C4-2B (cell line): ENCODE measurements around the gene ZCCHC2.

Experiments
- H3K27ac ChIP-seq: fragments of 450-650 bp; 2 replicates; pipeline ENCODE4 v1.5.1; 2017
- ZFX ChIP-seq: fragments of 450-650 bp; IDR thresholded peaks from 2 replicates; pipeline ENCODE4 v1.6.1; 2017
- TF ChIP-seq, protein P1 (sequence below): fragments of 450-650 bp; conservative IDR thresholded peaks from 2 replicates; pipeline ENCODE4 v1.5.1; 2017; ENCODE audit warnings: mild to moderate bottlenecking

ZCCHC2 gene

DNA sequence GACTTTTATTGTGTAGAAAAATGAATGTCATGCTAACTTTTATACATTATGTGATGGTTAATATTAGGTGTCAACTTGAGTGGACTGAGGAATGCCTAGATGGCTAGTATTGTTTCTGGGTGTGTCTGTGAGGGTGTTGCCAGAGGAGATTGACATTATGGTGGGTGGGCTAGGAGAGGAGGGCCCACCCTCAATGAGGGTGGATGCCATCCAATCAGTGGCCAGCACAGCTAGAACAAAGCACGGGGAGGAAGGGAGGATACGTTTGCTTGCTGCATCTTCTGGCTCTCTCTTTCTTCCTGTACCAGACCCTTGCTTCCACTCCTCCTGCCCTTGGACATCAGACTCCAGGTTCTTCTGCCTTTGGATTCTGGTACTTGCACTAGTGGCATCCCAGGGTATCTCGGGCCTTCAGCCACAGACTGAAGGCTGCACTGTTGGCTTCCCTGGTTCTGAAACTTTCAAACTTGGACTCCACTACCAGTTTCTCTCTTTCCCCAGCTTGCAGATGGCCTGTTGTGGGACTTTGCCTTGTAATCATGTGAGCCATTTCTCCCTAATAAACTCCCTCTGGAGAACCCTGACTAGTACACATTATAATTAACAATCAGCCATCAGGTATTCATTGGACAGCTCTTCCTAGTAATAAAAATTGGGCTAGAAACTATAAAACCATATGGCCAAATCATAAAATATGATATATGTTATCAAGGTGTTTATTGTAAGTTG lies 31.7 kb upstream of the ZCCHC2 start:
- H3K27ac ChIP-seq = no peak overlapping the region

DNA sequence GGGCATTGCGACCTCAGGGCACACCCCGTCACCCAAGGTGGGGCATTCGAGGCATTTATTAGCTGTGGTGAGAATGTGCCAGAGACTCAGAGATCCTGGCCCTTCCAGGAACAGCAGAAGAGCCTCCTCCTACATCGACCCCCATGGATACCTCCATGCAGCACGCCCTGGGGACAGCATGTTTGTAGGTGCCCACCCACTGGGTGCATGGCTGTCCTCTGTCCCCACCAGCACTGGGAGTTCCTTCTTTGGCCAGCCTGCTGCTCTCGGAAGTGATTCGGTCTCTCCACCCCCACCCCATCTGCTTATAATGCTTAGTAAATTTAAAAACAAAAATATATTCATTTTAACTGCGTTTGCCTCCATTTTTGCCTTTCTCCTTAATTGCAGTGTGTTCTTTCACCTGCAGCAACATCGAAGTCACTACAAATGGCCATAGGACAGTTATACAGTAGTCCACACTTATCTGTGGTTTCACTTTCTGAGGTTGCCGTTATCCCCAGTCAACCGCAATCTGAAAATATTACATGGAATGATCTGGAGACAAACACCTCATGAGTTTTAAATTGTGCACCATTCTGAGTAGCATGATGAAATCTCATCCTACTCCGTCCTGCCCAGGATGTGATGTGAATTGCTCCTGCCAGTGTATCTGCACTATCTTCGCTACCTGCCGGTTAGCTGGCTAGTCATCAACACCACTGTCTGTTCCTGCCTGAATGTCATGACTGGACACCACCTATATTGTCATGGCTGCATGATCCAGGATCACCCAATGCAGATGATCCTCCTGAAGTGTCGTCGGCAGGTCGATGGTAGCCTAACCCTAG lies 29.6 kb upstream of the ZCCHC2 start:
- no peak for TF ChIP-seq ZFX
- TF ChIP-seq, protein P1, sequence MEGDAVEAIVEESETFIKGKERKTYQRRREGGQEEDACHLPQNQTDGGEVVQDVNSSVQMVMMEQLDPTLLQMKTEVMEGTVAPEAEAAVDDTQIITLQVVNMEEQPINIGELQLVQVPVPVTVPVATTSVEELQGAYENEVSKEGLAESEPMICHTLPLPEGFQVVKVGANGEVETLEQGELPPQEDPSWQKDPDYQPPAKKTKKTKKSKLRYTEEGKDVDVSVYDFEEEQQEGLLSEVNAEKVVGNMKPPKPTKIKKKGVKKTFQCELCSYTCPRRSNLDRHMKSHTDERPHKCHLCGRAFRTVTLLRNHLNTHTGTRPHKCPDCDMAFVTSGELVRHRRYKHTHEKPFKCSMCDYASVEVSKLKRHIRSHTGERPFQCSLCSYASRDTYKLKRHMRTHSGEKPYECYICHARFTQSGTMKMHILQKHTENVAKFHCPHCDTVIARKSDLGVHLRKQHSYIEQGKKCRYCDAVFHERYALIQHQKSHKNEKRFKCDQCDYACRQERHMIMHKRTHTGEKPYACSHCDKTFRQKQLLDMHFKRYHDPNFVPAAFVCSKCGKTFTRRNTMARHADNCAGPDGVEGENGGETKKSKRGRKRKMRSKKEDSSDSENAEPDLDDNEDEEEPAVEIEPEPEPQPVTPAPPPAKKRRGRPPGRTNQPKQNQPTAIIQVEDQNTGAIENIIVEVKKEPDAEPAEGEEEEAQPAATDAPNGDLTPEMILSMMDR = no peak
- H3K27ac ChIP-seq = no peak overlapping the region

More for the DNA sequence above, 31.7 kb upstream of the ZCCHC2 start:
- TF ChIP-seq, protein P1 = no peak
- no peak for TF ChIP-seq ZFX

DNA sequence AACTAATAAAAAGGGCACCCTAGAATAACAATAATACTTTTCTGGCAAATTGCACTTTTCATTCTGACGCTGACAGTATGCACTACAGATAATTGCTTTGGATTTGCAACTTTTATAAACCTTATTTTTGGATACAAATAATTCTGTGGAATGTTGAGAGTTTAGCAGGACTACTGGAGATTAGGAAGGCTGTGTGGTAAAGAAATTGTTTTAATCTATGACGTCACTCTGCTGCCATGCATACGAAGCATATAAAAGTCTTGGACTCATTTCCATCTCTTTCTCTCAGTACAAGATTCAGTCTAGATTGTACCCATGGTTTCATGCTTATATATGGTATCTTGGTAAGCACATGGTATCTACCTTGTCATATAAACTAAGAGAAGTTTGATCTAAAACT lies 28.1 kb upstream of the ZCCHC2 start:
- no peak overlapping the region for H3K27ac ChIP-seq
- no peak for TF ChIP-seq ZFX
- TF ChIP-seq, protein P1 = no peak

DNA sequence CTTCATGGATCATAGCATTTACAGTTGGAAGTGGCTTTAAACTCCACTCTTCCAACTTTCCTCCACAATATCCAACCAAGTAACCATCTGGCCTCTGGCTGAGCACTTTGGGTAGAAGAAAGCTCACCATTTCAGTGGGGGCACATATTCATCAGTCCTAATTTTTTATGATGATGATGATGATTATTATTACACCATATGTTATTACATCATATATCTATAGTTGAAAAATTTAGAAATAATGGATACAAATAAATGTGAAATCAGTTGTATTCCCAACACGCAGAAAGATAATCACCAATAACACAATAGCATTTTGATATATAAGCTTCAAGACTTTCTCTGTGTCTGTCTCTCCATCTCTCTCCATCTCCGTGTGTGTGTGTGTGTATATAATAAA lies 26.6 kb upstream of the ZCCHC2 start:
- H3K27ac ChIP-seq = no peak overlapping the region
- TF ChIP-seq, protein P1 = no peak
- no peak for TF ChIP-seq ZFX

DNA sequence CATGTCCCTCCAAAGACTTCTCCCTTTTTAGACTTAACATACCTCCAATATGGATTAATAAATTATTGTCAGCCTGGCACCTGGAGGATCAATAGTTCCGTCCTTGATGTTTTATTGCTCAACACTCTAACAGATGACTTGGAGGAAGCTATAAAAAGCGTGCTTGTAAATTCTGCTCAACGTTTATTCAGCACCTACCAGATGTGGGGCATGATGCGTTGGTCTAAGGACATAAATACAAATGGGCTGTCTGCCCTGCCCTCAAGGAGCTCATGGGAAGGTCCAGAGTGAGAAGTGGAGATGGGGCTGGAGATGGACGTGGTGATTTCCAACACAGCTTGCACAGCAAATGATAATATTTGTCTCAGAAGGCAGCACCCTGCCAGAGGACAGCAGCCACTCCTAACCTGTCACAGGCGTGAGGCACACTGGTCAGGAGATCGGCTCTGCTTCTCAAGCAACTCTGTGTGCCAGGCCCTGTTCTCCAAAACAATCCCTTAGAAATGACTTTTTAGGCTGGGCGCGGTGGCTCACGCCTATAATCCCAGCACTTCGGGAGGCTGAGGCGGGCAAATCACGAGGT lies 25.5 kb upstream of the ZCCHC2 start:
- TF ChIP-seq, protein P1 = no peak
- TF ChIP-seq ZFX = no peak

DNA sequence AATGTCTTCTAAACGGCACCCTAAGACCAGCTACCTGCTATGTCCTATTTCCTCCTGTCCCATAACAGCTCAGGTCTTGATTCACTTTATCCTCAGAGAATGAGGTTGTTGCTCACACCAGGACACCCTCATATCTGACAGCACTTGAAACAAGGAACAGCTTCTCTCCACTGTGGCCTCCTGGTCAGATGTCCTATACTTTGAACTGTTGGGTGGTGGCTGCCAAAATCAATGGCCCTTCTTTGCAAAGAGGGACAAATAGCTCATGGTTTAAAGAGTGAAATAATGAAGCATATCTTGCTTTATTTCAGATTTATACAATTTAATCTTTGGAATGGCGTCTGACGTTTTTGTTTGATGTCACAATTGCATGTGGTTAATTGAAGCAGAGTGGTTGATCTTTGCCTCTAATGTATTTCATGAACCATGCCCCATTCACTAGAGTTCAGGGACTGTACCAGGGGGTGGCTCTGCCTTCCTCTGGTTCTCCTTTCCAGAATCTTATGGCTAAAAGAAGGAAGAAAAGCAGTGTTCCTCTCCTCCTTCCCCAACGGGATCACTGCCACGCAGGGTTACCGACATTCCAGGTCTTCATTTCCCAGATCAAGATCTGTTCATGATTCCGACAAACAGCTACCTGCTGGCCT lies 24.1 kb upstream of the ZCCHC2 start:
- TF ChIP-seq ZFX = no peak
- TF ChIP-seq, protein P1 = no peak
- H3K27ac ChIP-seq = peak overlapping the region; percentile 81

More for the DNA sequence above, 25.5 kb upstream of the ZCCHC2 start:
- H3K27ac ChIP-seq = no peak overlapping the region
